H1 (cell line): ENCODE data around the gene MTHFS. TPM values are rescaled to one million over a fixed set of nuclear protein-coding genes. Genes with fewer than 3 reads are reported as not detected.

Source experiments
- CTCF ChIA-PET: fragments of 300-600 bp; sonication (Branson Sonifier 250); formaldehyde crosslinking; loops from one replicate; lab custom pipeline; 2021; ENCODE audit not compliant: partially characterized antibody; lab: Charles Lee
- POLR2A ChIA-PET: fragments of 300-600 bp; sonication (Branson Sonifier 250); formaldehyde crosslinking; loops from one replicate; lab custom pipeline; 2021; ENCODE audit warnings: inconsistent platforms; ENCODE audit not compliant: partially characterized antibody; lab: Charles Lee
- DNase-seq, 2 experiments: peaks; one replicate each; pipeline versions ENCODE4 v3.0.0 to v3.0.0-alpha.2; 2010 to 2022; ENCODE audit warnings: low spot score in 2 of 2, low read depth in 1 of 2, mixed read lengths in 1 of 2
- FAIRE-seq: peaks from 2 replicates; lab custom pipeline; 2011; peaks lifted over from hg19 to GRCh38; lab: Jason Lieb, UNC
- H2AFZ ChIP-seq: 2 replicates; pipeline ENCODE4 v1.8.1; 2012; ENCODE audit warnings: low read length, inconsistent platforms
- H2AK5ac ChIP-seq: 2 replicates; pipeline ENCODE4 v1.6.1; 2013; ENCODE audit warnings: low read depth, low read length
- H2BK120ac ChIP-seq: replicated peaks from 2 replicates; pipeline ENCODE3; 2013; ENCODE audit warnings: low read depth, low read length, inconsistent platforms
- H2BK12ac ChIP-seq: 2 replicates; pipeline ENCODE4 v1.6.1; 2013; ENCODE audit warnings: low read depth, low read length
- H2BK15ac ChIP-seq: 2 replicates; pipeline ENCODE4 v1.6.1; 2013; ENCODE audit warnings: low read length
- H2BK20ac ChIP-seq: 2 replicates; pipeline ENCODE4 v1.6.1; 2013; ENCODE audit warnings: low read length
- H2BK5ac ChIP-seq: 2 replicates; pipeline ENCODE4 v1.6.1; 2013; ENCODE audit warnings: low read depth, low read length
- H3K14ac ChIP-seq: 2 replicates; pipeline ENCODE4 v1.6.1; 2013; ENCODE audit warnings: inconsistent platforms; ENCODE audit not compliant: insufficient read length
- H3K18ac ChIP-seq: 2 replicates; pipeline ENCODE4 v1.6.1; 2013; ENCODE audit warnings: low read length; ENCODE audit errors: extremely low read depth
- H3K23ac ChIP-seq: 2 replicates; pipeline ENCODE4 v1.6.1; 2013; ENCODE audit warnings: inconsistent platforms; ENCODE audit not compliant: insufficient read length
- H3K23me2 ChIP-seq: 2 replicates; pipeline ENCODE4 v1.6.1; 2013; ENCODE audit warnings: low read depth, low read length
- H3K27ac ChIP-seq: 2 replicates; pipeline ENCODE4 v1.6.1; 2011; ENCODE audit warnings: low read depth, low read length, inconsistent platforms
- H3K27me3 ChIP-seq, 4 experiments: replicated peaks in 1 of 4; 1 replicate in 1 of 4; 2 replicates in 3 of 4; pipeline versions ENCODE4 v1.6.1 to v1.8.1; 2011 to 2013; ENCODE audit warnings: low read length in 3 of 4, mild to moderate bottlenecking in 3 of 4, inconsistent platforms in 2 of 4, mixed read lengths in 2 of 4, moderate library complexity in 1 of 4; ENCODE audit not compliant: control insufficient read depth in 3 of 4, insufficient read depth in 3 of 4; ENCODE audit errors: extremely low read depth in 1 of 4
- H3K36me3 ChIP-seq, 4 experiments: 2 replicates each; pipeline versions ENCODE4 v1.6.1 to v1.8.1; 2011 to 2013; ENCODE audit warnings: mild to moderate bottlenecking in 4 of 4, low read length in 3 of 4, moderate library complexity in 2 of 4, control low read depth in 1 of 4, inconsistent platforms in 1 of 4; ENCODE audit not compliant: insufficient read depth in 4 of 4, control insufficient read depth in 2 of 4
- H3K4ac ChIP-seq: replicated peaks from 2 replicates; pipeline ENCODE3; 2013; ENCODE audit warnings: low read length, low read depth, mixed read lengths, inconsistent platforms; ENCODE audit not compliant: insufficient read length
- H3K4me1 ChIP-seq, 4 experiments: replicated peaks in 1 of 4; 1 replicate in 1 of 4; 2 replicates in 3 of 4; pipeline versions ENCODE4 v1.6.1 to v1.8.1; 2011 to 2013; ENCODE audit warnings: low read length in 3 of 4, inconsistent platforms in 2 of 4, mixed read lengths in 1 of 4; ENCODE audit not compliant: insufficient read depth in 4 of 4, control insufficient read depth in 3 of 4
- H3K4me2 ChIP-seq, 2 experiments: 2 replicates each; pipeline versions ENCODE4 v1.6.1 to v1.8.1; 2011 to 2013; ENCODE audit warnings: low read depth in 2 of 2, low read length in 2 of 2, control low read depth in 1 of 2, inconsistent platforms in 1 of 2, mild to moderate bottlenecking in 1 of 2; ENCODE audit not compliant: insufficient read depth in 1 of 2
- H3K4me3 ChIP-seq, 4 experiments: fragments of 200-600, 300-600 bp in 1 of 4; sonication (generic), shearing (Covaris generic), sonication (Bioruptor Twin) in 1 of 4; 2 replicates each; pipeline versions ENCODE4 v1.5.1 to v1.8.1; 2011 to 2016; ENCODE audit warnings: low read length in 4 of 4, low read depth in 3 of 4, control low read depth in 2 of 4, inconsistent platforms in 2 of 4, mild to moderate bottlenecking in 2 of 4, mixed read lengths in 1 of 4, moderate library complexity in 1 of 4; ENCODE audit not compliant: insufficient read depth in 2 of 4; ENCODE audit errors: extremely low read depth in 1 of 4
- H3K56ac ChIP-seq: replicated peaks from 2 replicates; pipeline ENCODE3; 2013; ENCODE audit warnings: low read depth, mild to moderate bottlenecking, mixed read lengths, low read length, inconsistent platforms; ENCODE audit not compliant: insufficient read length
- H3K79me1 ChIP-seq: 2 replicates; pipeline ENCODE4 v1.6.1; 2013; ENCODE audit warnings: low read depth, low read length, control low read depth
- H3K79me2 ChIP-seq, 2 experiments: 2 replicates each; pipeline versions ENCODE4 v1.6.1 to v1.8.1; 2012 to 2013; ENCODE audit warnings: low read length in 2 of 2, mild to moderate bottlenecking in 2 of 2, inconsistent platforms in 1 of 2; ENCODE audit not compliant: insufficient read depth in 2 of 2, control insufficient read depth in 1 of 2
- H3K9ac ChIP-seq, 4 experiments: replicated peaks in 1 of 4; 1 replicate in 1 of 4; 2 replicates in 3 of 4; pipeline versions ENCODE4 v1.6.1 to v1.8.1; 2011 to 2013; ENCODE audit warnings: low read depth in 3 of 4, low read length in 3 of 4, control low read depth in 2 of 4, mild to moderate bottlenecking in 2 of 4, moderate library complexity in 2 of 4, inconsistent platforms in 1 of 4; ENCODE audit errors: extremely low read depth in 1 of 4
- H3K9me3 ChIP-seq, 2 experiments: 2 replicates each; pipeline versions ENCODE4 v1.6.1 to v1.8.1; 2012 to 2013; ENCODE audit warnings: mild to moderate bottlenecking in 2 of 2, moderate library complexity in 2 of 2, control low read depth in 1 of 2, inconsistent platforms in 1 of 2, low read depth in 1 of 2, low read length in 1 of 2, mixed read lengths in 1 of 2; ENCODE audit not compliant: insufficient read depth in 2 of 2
- H4K20me1 ChIP-seq, 2 experiments: replicated peaks in 1 of 2; 2 replicates each; pipeline versions ENCODE3 to v1.8.1; 2011 to 2013; ENCODE audit warnings: inconsistent platforms in 2 of 2, low read length in 2 of 2, mild to moderate bottlenecking in 1 of 2; ENCODE audit not compliant: insufficient read depth in 2 of 2, control insufficient read depth in 1 of 2
- H4K5ac ChIP-seq: 2 replicates; pipeline ENCODE4 v1.6.1; 2013; ENCODE audit warnings: low read length, low read depth, mixed read lengths, inconsistent platforms; ENCODE audit not compliant: insufficient read length
- H4K8ac ChIP-seq: 2 replicates; pipeline ENCODE4 v1.8.0; 2013; ENCODE audit warnings: mild to moderate bottlenecking, moderate library complexity, low read length, inconsistent platforms; ENCODE audit not compliant: insufficient read depth; ENCODE audit errors: extremely low read depth
- H4K91ac ChIP-seq: replicated peaks from 2 replicates; pipeline ENCODE3; 2013; ENCODE audit warnings: low read length, mixed read lengths, inconsistent platforms; ENCODE audit not compliant: insufficient read length
- ASH2L ChIP-seq: fragments of 200-600, 300-600 bp; sonication (generic); IDR thresholded peaks from one replicate; pipeline ENCODE4 v1.7.1; 2017; ENCODE audit warnings: low read length
- ATF2 ChIP-seq: IDR thresholded peaks from 2 replicates; pipeline ENCODE4 v1.6.1; 2012; ENCODE audit warnings: low read length, inconsistent platforms
- BCL11A ChIP-seq, 2 experiments: IDR thresholded peaks; one replicate each; pipeline ENCODE4 v1.6.1; 2011; ENCODE audit warnings: low read depth in 2 of 2, low read length in 2 of 2, mild to moderate bottlenecking in 2 of 2
- EGR1 ChIP-seq: IDR thresholded peaks from 2 replicates; pipeline ENCODE4 v1.6.1; 2011; ENCODE audit warnings: low read depth, low read length, borderline replicate concordance
- JUND ChIP-seq: IDR thresholded peaks from 2 replicates; pipeline ENCODE4 v1.6.1; 2011; ENCODE audit warnings: mild to moderate bottlenecking, improper control_type of control experiment, low read length
- MAFK ChIP-seq: IDR thresholded peaks from 2 replicates; pipeline ENCODE4 v1.6.1; 2012; ENCODE audit warnings: low read depth, mild to moderate bottlenecking, improper control_type of control experiment, low read length
- POLR2AphosphoS5 ChIP-seq: IDR thresholded peaks from 2 replicates; pipeline ENCODE4 v1.6.1; 2011; ENCODE audit warnings: low read depth, low read length
- RBBP5 ChIP-seq: IDR thresholded peaks from 2 replicates; pipeline ENCODE4 v1.7.1; 2012; ENCODE audit warnings: low read depth, mild to moderate bottlenecking, inconsistent platforms, low read length, moderate library complexity, borderline replicate concordance
- RFX5 ChIP-seq: IDR thresholded peaks from 2 replicates; pipeline ENCODE4 v1.6.1; 2011; ENCODE audit warnings: low read depth, low read length, improper control_type of control experiment, borderline replicate concordance
- TAF1 ChIP-seq: IDR thresholded peaks from 2 replicates; pipeline ENCODE4 v1.6.1; 2011; ENCODE audit warnings: mild to moderate bottlenecking, low read depth, low read length
- WGBS, 2 experiments: shearing (Covaris generic) in 1 of 2; methylation state at CpG; one replicate each; pipeline versions ENCODE4 v1.1.6 to v1.1.7; 2013 to 2015; ENCODE audit warnings: low lambda C conversion rate in 2 of 2, mixed read lengths in 2 of 2, inconsistent platforms in 1 of 2, low coverage in 1 of 2, missing lambda C conversion rate in 1 of 2; ENCODE audit not compliant: insufficient replicate concordance in 2 of 2, insufficient coverage in 1 of 2, insufficient read length in 1 of 2; ENCODE audit errors: extremely low coverage in 1 of 2, missing lambda C conversion rate in 1 of 2; 5-methylcytosine and 5-hydroxymethylcytosine counted together
- polyA plus RNA-seq, 7 experiments: library from polyadenylated mRNA; depleted of rRNA in 3 of 7; stranded (reverse) in 5 of 7; unstranded in 2 of 7; fragments of >200 nt in 5 of 7; fragments of 200-250 nt in 2 of 7; gene quantifications; 1 replicate in 5 of 7; 2 replicates in 1 of 7; 4 replicates in 1 of 7; pipeline versions ENCODE4 v1.2.1 to v1.2.3, GENCODE V29; 2011 to 2013; ENCODE audit warnings: missing spikeins in 2 of 7, mixed read lengths in 2 of 7
- total RNA-seq: library from RNA; stranded (reverse); fragmentation: NEBNext Ultra II Directional; extraction: Animal tissue kit (Norgen Biotek cat#: 25700); gene quantifications from 2 replicates; pipeline ENCODE4 v1.2.1, GENCODE V29; 2021

Gene MTHFS
- total and polyA plus RNA-seq, 2 of the 8 experiments (the other 6 are each of a cell fraction or from before 2014, with no cell fraction given): 27.3 to 37.2 TPM

- no peaks in the 10 kb centered on the region for H4K20me1 ChIP-seq
- H2BK15ac ChIP-seq: no peak overlapping the region
- peaks cover 11 to 45% of the 10 kb centered on the region in 2 experiments; a peak in 3 of 4 replicates for H3K79me2 ChIP-seq
- FAIRE-seq (peak; percentile 7), DNase-seq (peak in 1 of 2 experiments; percentile 66)
- peak overlapping the region; percentile 46 to 88 (median 82) for H3K9ac ChIP-seq
- H4K91ac ChIP-seq: peak overlapping the region; percentile 97
- H3K4ac ChIP-seq: no peak overlapping the region
- H2BK20ac ChIP-seq: 0 out of 2 replicates have a peak overlapping the region, but pooled peaks have one; percentile 72
- no peak overlapping the region for H2AFZ ChIP-seq
- no peaks in the 10 kb centered on the region for H3K9me3 ChIP-seq
- peak overlapping the region; percentile 95 for H2BK5ac ChIP-seq
- H3K56ac ChIP-seq: peak overlapping the region; percentile 77
- peaks cover 9% of the 10 kb centered on the region; the same call in 1 of the 2 replicates for H3K23me2 ChIP-seq
- POLR2A ChIA-PET: interaction anchor here (0.6 to 1.5 kb wide), 8 partner anchors 13 to 73 kb away, joined by 3 to 7 read pairs (median 3); partner anchors contain the start of gene MTHFS
- H3K27ac ChIP-seq: peak overlapping the region; percentile 94
- H3K4me2 ChIP-seq: peak overlapping the region; percentile 55 to 80; a peak in 3 of 4 replicates
- H4K5ac ChIP-seq: no peak overlapping the region
- H3K14ac ChIP-seq: no peak overlapping the region
- H2AK5ac ChIP-seq: peak overlapping the region; percentile 82; the same call in 1 of the 2 replicates
- 24% methylated on average over 24 of the region's 27 CpGs; no CpG with 5 or more reads in 1 of the 2 experiments for WGBS, 2 experiments
- no peaks in the 10 kb centered on the region for H3K27me3 ChIP-seq
- H3K36me3 ChIP-seq: peaks cover 0 to 35% (median 0%) of the 10 kb centered on the region in 4 experiments; a peak in 2 of 8 replicates
- H2BK120ac ChIP-seq: no peak overlapping the region
- CTCF ChIA-PET: interaction anchor here (0.6 kb wide), 1 partner anchor 128 kb away, joined by 4 read pairs; no protein-coding TSS in a partner anchor
- peak overlapping the region; percentile 95; the same call in 1 of the 2 replicates for H4K8ac ChIP-seq
- no peak overlapping the region for H3K23ac ChIP-seq
- no peak overlapping the region; the same call in 1 of the 2 replicates for H3K18ac ChIP-seq
- peaks cover 0 to 28% (median 11%) of the 10 kb centered on the region in 4 experiments; a peak in 5 of 7 replicates for H3K4me1 ChIP-seq
- peak overlapping the region; percentile 84 for H2BK12ac ChIP-seq
- peak overlapping the region; percentile 14 to 56 (median 30); a peak in 6 of 8 replicates for H3K4me3 ChIP-seq
- H3K79me1 ChIP-seq: peaks cover 6% of the 10 kb centered on the region; the same call in 1 of the 2 replicates
- TF ChIP-seq JUND: peak; percentile 88
- TF ChIP-seq RBBP5: peak; percentile 26; the same call in 1 of the 2 replicates
- no peak for TF ChIP-seq BCL11A (IDR thresholded peaks at IDR 0.05; ENCODE audit: low read depth in 2 of 2, low read length in 2 of 2)
- peak; percentile 84 for TF ChIP-seq ASH2L
- TF ChIP-seq EGR1: no peak
- TF ChIP-seq ATF2: no peak
- peak; percentile 32; the same call in 1 of the 2 replicates for TF ChIP-seq MAFK
- peak; percentile 74 for TF ChIP-seq TAF1
- TF ChIP-seq RFX5: no peak
- peak; percentile 82; the same call in 1 of the 2 replicates for TF ChIP-seq POLR2AphosphoS5
These were observed 22.4 kb upstream of the MTHFS start for GRCh38 chr15:79919090-79919748.
